Esophagus (tissue), 2 donors: ENCODE results near the gene ADAMTS17. TPM values are rescaled to one million over a fixed set of nuclear protein-coding genes. Genes with fewer than 3 reads are reported as not detected.
"Not testable (repeated sequence)": the region's sequence is repeated elsewhere in the genome, so short reads cannot be mapped to it uniquely, and the experiment has no call there.

ENCODE experiments used
- H3K27ac ChIP-seq, 2 donors: one replicate each; pipeline ENCODE4 v1.5.1; 2013; ENCODE audit warnings: low read depth in 2 of 2, mild to moderate bottlenecking in 2 of 2, inconsistent platforms in 1 of 2, low read length in 1 of 2, moderate library complexity in 1 of 2
- H3K27me3 ChIP-seq, 2 donors: one replicate each; pipeline ENCODE4 v1.6.1; 2013; ENCODE audit warnings: low read length in 2 of 2, control low read depth in 1 of 2, mild to moderate bottlenecking in 1 of 2; ENCODE audit not compliant: insufficient read depth in 2 of 2, control insufficient read depth in 1 of 2
- H3K36me3 ChIP-seq, 2 donors: one replicate each; pipeline ENCODE4 v1.6.1; 2013; ENCODE audit warnings: low read length in 1 of 2; ENCODE audit not compliant: control insufficient read depth in 2 of 2, insufficient read depth in 2 of 2
- H3K4me1 ChIP-seq, 2 donors: one replicate each; pipeline ENCODE4 v1.6.1; 2013; ENCODE audit warnings: low read length in 1 of 2; ENCODE audit not compliant: control insufficient read depth in 2 of 2, insufficient read depth in 2 of 2
- H3K4me3 ChIP-seq, 2 donors: one replicate each; pipeline ENCODE4 v1.5.1; 2013; ENCODE audit warnings: low read length in 2 of 2, mild to moderate bottlenecking in 2 of 2, low read depth in 1 of 2, moderate library complexity in 1 of 2
- H3K9me3 ChIP-seq, 2 donors: one replicate each; pipeline ENCODE4 v1.6.1; 2013; ENCODE audit warnings: mild to moderate bottlenecking in 2 of 2, low read depth in 1 of 2, low read length in 1 of 2, moderate library complexity in 1 of 2; ENCODE audit not compliant: control insufficient read depth in 2 of 2, insufficient read depth in 1 of 2
- WGBS, 2 donors: extraction: QIAGEN DNeasy Blood & Tissue Kit; methylation state at CpG; one replicate each; pipeline ENCODE4 v1.1.7; 2013; 5-methylcytosine and 5-hydroxymethylcytosine counted together
- polyA plus RNA-seq, 2 donors: library from polyadenylated mRNA; stranded (reverse); fragments of 200-250 nt; gene quantifications; one replicate each; pipeline ENCODE4 v1.2.3, GENCODE V29; 2013
- donor health status: healthy with polysubstance abuse.
- donor health status: Bipolar disorder and iron deficiency.

ADAMTS17 gene
- polyA plus RNA-seq, 2 donors = 2.1 to 6.9 TPM

- Histone ChIP-seq H3K4me3 (no peak overlapping the region), H3K9me3 (no peaks in the 10 kb centered on the region), H3K36me3 (no peaks in the 10 kb centered on the region), H3K27ac (no peak overlapping the region), H3K4me1 (no peaks in the 10 kb centered on the region), H3K27me3 (no peaks in the 10 kb centered on the region)
- WGBS, 2 donors = 86 to 88% methylated on average over 13 of the region's 13 CpGs
Measured at GRCh38 chr15:100097342-100098127, 244.2 kb downstream of the ADAMTS17 start.

GRCh38 chr15:100096700-100097099, 245.1 kb downstream of the ADAMTS17 start:
- Histone ChIP-seq H3K36me3 (no peaks in the 10 kb centered on the region), H3K9me3 (no peaks in the 10 kb centered on the region), H3K27me3 (no peaks in the 10 kb centered on the region), H3K4me1 (no peaks in the 10 kb centered on the region), H3K27ac (no peak overlapping the region), H3K4me3 (no peak overlapping the region)
- 88% methylated on average over 4 of the region's 4 CpGs for WGBS, 2 donors

- Histone ChIP-seq H3K27ac (no peak overlapping the region), H3K36me3 (no peaks in the 10 kb centered on the region), H3K4me3 (no peak overlapping the region), H3K27me3 (no peaks in the 10 kb centered on the region), H3K9me3 (no peaks in the 10 kb centered on the region), H3K4me1 (no peaks in the 10 kb centered on the region)
- 86 to 95% methylated on average over 9 of the region's 9 CpGs for WGBS, 2 donors
Measured at GRCh38 chr15:100096248-100096600, 245.6 kb downstream of the ADAMTS17 start.

GRCh38 chr15:100095541-100096247, 246.1 kb downstream of the ADAMTS17 start:
- H3K36me3 ChIP-seq = no peaks in the 10 kb centered on the region
- no peak overlapping the region for H3K27ac ChIP-seq
- H3K9me3 ChIP-seq = no peaks in the 10 kb centered on the region
- H3K4me3 ChIP-seq = no peak overlapping the region
- 67 to 76% methylated on average over 13 of the region's 13 CpGs for WGBS, 2 donors
- H3K27me3 ChIP-seq = no peaks in the 10 kb centered on the region
- no peaks in the 10 kb centered on the region for H3K4me1 ChIP-seq

DNA sequence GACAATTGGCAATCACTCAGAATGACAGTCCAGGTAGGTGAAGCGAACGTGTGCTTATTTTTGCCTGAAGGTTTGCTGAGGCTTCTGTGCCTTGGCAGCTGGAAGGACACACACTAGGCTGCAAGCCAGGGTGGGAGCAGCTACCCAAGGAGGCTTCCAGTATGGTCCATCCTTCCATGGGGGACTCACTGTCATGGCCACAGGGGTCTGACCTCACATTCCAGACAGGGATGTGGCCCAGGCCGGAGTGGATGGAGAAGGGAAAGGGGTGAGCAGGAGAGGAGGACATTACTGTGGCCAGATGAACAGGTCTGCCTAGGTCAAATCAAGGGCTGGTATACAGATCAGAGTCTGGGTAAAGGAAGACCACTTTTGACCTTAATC, 247.7 kb downstream of the ADAMTS17 start:
- no peak overlapping the region for H3K27ac ChIP-seq
- H3K4me3 ChIP-seq = no peak overlapping the region
- no peaks in the 10 kb centered on the region for H3K36me3 ChIP-seq
- 79 to 84% methylated on average over 3 of the region's 3 CpGs for WGBS, 2 donors
- no peaks in the 10 kb centered on the region for H3K9me3 ChIP-seq
- no peaks in the 10 kb centered on the region for H3K4me1 ChIP-seq
- H3K27me3 ChIP-seq = no peaks in the 10 kb centered on the region

DNA sequence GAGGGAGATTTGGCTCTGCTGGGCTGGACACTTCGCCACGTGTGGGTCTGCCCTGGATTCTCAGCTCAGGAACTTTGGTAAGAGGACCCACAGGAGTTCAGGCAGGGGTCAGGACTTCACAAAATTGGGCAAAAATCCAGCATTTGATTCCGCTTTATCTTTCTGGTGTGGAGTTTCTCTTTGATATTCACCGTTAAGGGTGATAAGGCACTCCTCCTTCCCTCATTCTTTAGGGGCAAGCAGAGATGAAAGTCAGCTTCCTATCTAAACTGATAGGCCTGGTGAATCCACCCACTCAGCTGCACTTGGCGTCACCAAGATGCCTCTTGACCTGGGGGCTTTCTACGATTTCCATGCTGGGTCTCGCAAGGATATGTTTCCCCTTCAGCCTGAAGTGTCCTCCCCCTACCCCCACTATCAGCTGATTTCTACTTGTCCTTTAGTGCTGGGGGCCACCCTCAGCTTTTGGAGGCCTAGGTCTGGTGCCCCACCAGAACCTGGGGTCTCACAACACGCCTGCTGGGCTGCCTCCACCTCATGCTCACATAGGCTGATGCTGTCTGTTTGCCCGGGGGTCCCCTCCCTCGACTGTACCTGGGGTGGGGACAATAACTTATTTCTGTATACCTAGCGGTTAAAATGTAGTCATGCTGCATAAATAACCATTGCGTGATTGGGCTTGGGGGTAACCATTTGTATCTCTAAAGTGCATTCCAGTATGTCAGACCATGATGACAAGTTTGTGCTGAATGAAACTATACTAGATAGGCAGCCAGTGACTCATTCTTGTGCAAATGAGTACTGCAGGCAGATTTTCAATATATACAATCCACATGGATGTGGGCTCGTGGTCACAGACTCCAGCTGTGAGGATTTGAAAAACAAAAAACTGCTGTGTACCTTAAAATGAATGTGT, 248.3 kb downstream of the ADAMTS17 start:
- no peaks in the 10 kb centered on the region for H3K36me3 ChIP-seq
- H3K4me3 ChIP-seq = no peak overlapping the region
- WGBS, 2 donors = 77 to 81% methylated on average over 13 of the region's 13 CpGs
- no peaks in the 10 kb centered on the region for H3K4me1 ChIP-seq
- no peaks in the 10 kb centered on the region for H3K9me3 ChIP-seq
- no peaks in the 10 kb centered on the region for H3K27me3 ChIP-seq
- no peak overlapping the region for H3K27ac ChIP-seq

DNA sequence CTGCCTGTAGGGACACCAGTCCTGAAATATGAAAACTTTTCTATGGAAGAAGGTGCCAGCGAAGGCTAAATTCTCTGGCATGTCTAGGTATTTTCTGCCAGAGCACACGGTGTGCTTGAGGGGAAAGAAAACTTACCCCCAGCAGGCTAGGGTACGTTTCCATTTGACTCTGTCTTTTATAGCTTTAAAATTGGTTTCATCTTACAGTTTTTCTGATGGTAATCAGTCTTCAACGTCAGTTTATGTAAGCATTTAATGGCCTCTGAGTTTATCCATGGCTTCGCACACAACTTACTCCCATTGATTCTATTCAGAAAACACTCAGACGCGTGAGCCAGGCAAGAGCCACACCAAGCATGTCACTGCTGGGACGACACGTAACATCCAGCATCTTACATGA, 249.7 kb downstream of the ADAMTS17 start:
- Histone ChIP-seq H3K27me3 (no peaks in the 10 kb centered on the region), H3K4me3 (no peak overlapping the region), H3K27ac (no peak overlapping the region), H3K9me3 (no peaks in the 10 kb centered on the region), H3K4me1 (no peaks in the 10 kb centered on the region), H3K36me3 (no peaks in the 10 kb centered on the region)
- WGBS, 2 donors = 84 to 86% methylated on average over 9 of the region's 9 CpGs

DNA sequence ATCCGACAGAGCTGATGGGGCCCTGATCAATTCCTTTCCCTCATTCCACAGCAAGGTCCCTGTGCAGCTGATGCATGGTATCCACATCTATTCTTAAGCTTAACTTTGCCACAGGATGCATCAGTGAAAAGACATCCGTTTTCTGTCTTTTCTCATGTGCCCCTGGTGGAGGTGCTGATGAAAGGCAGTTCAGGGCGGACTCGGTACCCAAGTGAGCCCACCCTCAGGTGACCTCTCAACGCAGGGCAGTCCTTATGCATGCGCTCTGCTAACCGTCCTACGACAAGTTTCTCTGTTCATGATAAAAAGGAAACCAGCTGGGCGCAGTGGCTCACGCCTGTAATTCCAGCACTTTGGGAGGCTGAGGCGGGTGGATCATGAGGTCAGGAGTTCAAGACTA, 251.4 kb downstream of the ADAMTS17 start:
- 90 to 91% methylated on average over 11 of the region's 11 CpGs for whole genome bisulfite sequencing, 2 donors
- H3K4me1 ChIP-seq = no peaks in the 10 kb centered on the region

DNA sequence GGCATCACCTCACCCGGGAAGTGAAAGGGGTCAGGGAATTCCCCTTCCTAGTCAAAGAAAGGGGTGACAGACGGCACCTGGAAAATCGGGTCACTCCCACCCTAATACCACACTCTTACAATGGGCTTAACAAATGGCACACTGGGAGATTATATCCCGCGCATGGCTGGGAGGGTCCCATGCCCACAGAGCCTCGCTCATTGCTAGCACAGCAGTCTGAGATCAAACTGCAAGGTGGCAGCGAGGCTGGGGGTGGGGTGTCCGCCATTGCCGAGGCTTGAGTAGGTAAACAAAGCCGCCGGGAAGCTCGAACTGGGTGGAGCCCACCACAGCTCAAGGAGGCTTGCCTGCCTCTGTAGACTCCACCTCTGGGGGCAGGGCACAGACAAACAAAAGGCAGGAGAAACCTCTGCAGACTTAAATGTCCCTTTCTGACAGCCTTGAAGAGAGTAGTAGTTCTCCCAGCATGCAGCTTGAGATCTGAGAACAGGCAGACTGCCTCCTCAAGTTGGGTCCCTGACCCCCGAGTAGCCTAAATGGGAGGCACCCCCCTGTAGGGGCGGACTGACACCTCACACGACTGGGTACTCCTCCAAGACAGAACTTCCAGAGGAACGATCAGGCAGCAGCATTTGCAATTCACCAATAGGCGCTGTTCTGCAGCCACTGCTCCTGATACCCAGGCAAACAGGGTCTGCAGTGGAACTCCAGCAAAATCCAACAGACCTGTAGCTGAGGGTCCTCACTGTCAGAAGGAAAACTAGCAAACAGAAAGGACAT, 257.5 kb downstream of the ADAMTS17 start:
- not testable (repeated sequence) for H3K36me3 ChIP-seq
- WGBS, 2 donors = 81 to 87% methylated on average over 17 of the region's 17 CpGs

More for the DNA sequence above, 251.4 kb downstream of the ADAMTS17 start:
- Histone ChIP-seq H3K4me3 (no peak overlapping the region), H3K36me3 (no peaks in the 10 kb centered on the region), H3K27me3 (no peaks in the 10 kb centered on the region), H3K9me3 (no peaks in the 10 kb centered on the region), H3K27ac (no peak overlapping the region)

More for the DNA sequence above, 257.5 kb downstream of the ADAMTS17 start:
- not testable (repeated sequence) for H3K27me3 ChIP-seq, H3K4me1 ChIP-seq, H3K27ac ChIP-seq, H3K4me3 ChIP-seq, H3K9me3 ChIP-seq
